HL-60 (cell line): ENCODE data around the gene HEPN1.

Experiments
- DNase-seq, 2 experiments: peaks; one replicate each; pipeline ENCODE4 v3.0.0-alpha.2; 2010 to 2020; ENCODE audit warnings: low read depth in 1 of 2, low spot score in 1 of 2
- H3K27ac ChIP-seq: fragments of 250-450 bp; sonication (Bioruptor Pico); replicated peaks from 2 replicates; pipeline ENCODE4 v1.5.1; 2020; ENCODE audit warnings: mild to moderate bottlenecking, moderate library complexity
- H3K27me3 ChIP-seq: fragments of 250-450 bp; sonication (Bioruptor Pico); 2 replicates; pipeline ENCODE4 v1.5.1; 2021; ENCODE audit warnings: mild to moderate bottlenecking, moderate library complexity; ENCODE audit not compliant: insufficient read depth, poor library complexity, severe bottlenecking
- H3K4me3 ChIP-seq: replicated peaks from 2 replicates; pipeline ENCODE4 v1.5.1; 2011; ENCODE audit warnings: mild to moderate bottlenecking, control low read depth, low read length; ENCODE audit not compliant: insufficient read depth
- CTCF ChIP-seq: IDR thresholded peaks from one replicate; pipeline ENCODE4 v1.5.1; 2011; ENCODE audit warnings: low read length, control low read depth, inconsistent platforms; ENCODE audit not compliant: insufficient read depth
- GABPA ChIP-seq: IDR thresholded peaks from 2 replicates; pipeline ENCODE4 v1.6.1; 2012; ENCODE audit warnings: low read depth
- POLR2AphosphoS5 ChIP-seq: IDR thresholded peaks from 2 replicates; pipeline ENCODE4 v1.6.1; 2012; ENCODE audit warnings: low read depth
- REST ChIP-seq: IDR thresholded peaks from 2 replicates; pipeline ENCODE4 v1.6.1; 2012; ENCODE audit warnings: low read depth; ENCODE audit not compliant: insufficient replicate concordance
- SPI1 ChIP-seq: IDR thresholded peaks from 2 replicates; pipeline ENCODE4 v1.6.1; 2012; ENCODE audit warnings: low read depth, mild to moderate bottlenecking, borderline replicate concordance
- long read RNA-seq: library from polyadenylated mRNA; unstranded; transcript quantifications from one replicate; pipeline ENCODE4 v2.0.0, GENCODE V29; 2020

The HEPN1 gene
- long read RNA-seq, result 0 reads

DNA sequence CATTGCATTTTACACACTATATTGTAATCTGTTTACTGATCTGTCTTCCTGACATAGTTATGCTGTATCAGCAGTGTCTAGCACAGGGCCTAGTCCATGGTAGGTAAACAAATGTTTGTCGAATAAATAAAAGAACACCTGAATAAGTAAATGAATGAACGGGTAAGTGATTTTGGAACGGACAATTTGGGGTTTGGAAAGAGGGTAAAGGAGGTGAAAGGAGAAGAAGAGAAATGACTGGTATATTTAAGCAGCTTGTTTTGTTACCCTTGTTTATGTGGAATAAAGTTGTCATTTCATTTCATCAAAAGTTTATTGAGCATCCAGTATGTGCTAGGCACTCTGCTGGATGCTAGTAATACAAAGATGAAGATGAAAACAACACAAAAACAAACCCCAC, at the start of gene HEPN1:
Gene HEPN1 (plus strand): TSS at position 301 of the 400 bp plus-strand sequence.
- no peaks in the 10 kb centered on the region for H3K27me3 ChIP-seq
- H3K27ac ChIP-seq, result peak within 1 kb of the TSS; percentile 39; the same call in 1 of the 2 replicates
- DNase-seq, result no peak
- no peak within 1 kb of the TSS for H3K4me3 ChIP-seq
- TF ChIP-seq GABPA, result no peak

DNA sequence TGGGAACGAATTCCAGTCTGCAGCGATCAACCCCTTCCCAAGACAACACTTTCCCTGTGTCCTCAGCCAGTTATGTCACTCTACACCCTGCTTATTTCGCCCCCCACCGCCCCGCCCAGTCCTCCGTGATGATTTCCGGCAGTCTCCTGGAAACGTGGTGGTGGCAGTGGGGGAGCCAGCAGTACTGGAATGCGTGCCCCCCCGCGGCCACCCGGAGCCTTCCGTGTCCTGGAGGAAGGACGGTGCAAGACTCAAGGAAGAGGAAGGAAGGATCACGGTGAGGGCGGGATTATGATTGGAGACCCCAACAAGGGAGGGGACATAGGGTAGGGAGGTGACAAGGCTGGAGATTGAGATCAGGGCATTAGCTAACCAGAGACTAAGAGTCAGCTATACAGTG, 49.7 kb upstream of the HEPN1 start:
- Histone ChIP-seq H3K27ac (no peak overlapping the region), H3K27me3 (peaks cover 71% of the 10 kb centered on the region), H3K4me3 (no peak overlapping the region)
- TF ChIP-seq GABPA (no peak), SPI1 (no peak), REST (no peak), POLR2AphosphoS5 (no peak), CTCF (no peak)
- no peak for DNase-seq

DNA sequence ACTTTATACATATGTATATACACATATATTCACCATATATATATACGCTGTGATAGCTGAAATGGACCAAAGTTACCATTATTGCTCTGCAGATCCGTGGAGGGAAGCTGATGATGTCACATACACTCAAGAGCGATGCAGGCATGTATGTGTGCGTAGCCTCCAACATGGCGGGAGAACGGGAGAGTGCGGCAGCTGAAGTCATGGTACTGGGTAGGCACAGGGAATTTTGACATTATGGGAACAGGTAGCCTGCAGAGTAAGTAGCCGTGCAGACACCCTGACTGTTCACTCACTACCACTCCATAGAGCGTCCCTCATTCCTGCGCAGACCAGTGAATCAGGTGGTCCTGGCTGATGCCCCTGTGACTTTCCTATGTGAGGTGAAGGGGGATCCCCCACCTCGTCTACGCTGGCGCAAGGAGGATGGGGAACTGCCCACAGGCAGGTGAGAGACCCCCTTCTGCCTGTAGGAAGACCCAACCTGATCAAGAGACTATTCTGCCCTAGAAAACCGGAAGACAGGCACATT, 49.1 kb upstream of the HEPN1 start:
- no peak for DNase-seq
- TF ChIP-seq SPI1 (no peak), GABPA (no peak), CTCF (no peak), POLR2AphosphoS5 (no peak), REST (no peak)
- Histone ChIP-seq H3K27me3 (peaks cover 65% of the 10 kb centered on the region), H3K27ac (no peak overlapping the region), H3K4me3 (no peak overlapping the region)

GRCh38 chr11:124870430-124870829, 48.6 kb upstream of the HEPN1 start:
- TF ChIP-seq POLR2AphosphoS5 (no peak), REST (no peak), CTCF (no peak), GABPA (no peak), SPI1 (no peak)
- H3K27ac ChIP-seq, result no peak overlapping the region
- peaks cover 61% of the 10 kb centered on the region for H3K27me3 ChIP-seq

More at GRCh38 chr11:124870430-124870829, 48.6 kb upstream of the HEPN1 start:
- no peak for DNase-seq
- no peak overlapping the region for H3K4me3 ChIP-seq
